Panc1 (cell line): ENCODE measurements around the gene RNF17. TPM values are rescaled to one million over a fixed set of nuclear protein-coding genes. Genes with fewer than 3 reads are reported as not detected.

Experiments used
- ATAC-seq: fragments of 200-7000 bp; cut with Tn5 transposase; 2 replicates; pipeline ENCODE4 v1.9.1; 2020; ENCODE audit warnings: mild to moderate bottlenecking, moderate library complexity
- BruUV-seq: library from RNA; stranded (reverse); fragments of 400-500 nt; replicated peaks from 2 replicates; lab custom pipeline; 2021; lab: Mats Ljungman, UMichigan
- CTCF ChIA-PET: fragments of 300-600 bp; sonication (Branson Sonifier 250); formaldehyde crosslinking; loops from one replicate; lab custom pipeline; 2022; ENCODE audit warnings: antibody characterized with exemption; lab: Charles Lee
- POLR2A ChIA-PET: fragments of 300-600 bp; sonication (Branson Sonifier 250); formaldehyde crosslinking; loops from one replicate; lab custom pipeline; 2022; ENCODE audit warnings: antibody characterized with exemption; lab: Charles Lee
- DNase-seq: peaks from one replicate; pipeline ENCODE4 v3.0.0-alpha.2; 2010; ENCODE audit warnings: low read depth, low spot score
- H3K27ac ChIP-seq: 2 replicates; pipeline ENCODE4 v1.5.1; 2011; ENCODE audit warnings: mild to moderate bottlenecking, low read length, inconsistent platforms
- H3K27me3 ChIP-seq: fragments of 200-500 bp; sonication (Bioruptor generic); 2 replicates; pipeline ENCODE4 v1.6.0; 2014; ENCODE audit warnings: low read length, inconsistent platforms; ENCODE audit not compliant: control insufficient read depth, insufficient read depth
- H3K36me3 ChIP-seq: fragments of 200-500 bp; sonication (Bioruptor generic); 2 replicates; pipeline ENCODE4 v1.5.1; 2014; ENCODE audit warnings: inconsistent platforms, mild to moderate bottlenecking, low read length, moderate library complexity; ENCODE audit not compliant: control insufficient read depth, insufficient read depth
- H3K4me1 ChIP-seq: 2 replicates; pipeline ENCODE4 v1.5.1; 2011; ENCODE audit warnings: inconsistent platforms, mild to moderate bottlenecking, low read length, moderate library complexity; ENCODE audit not compliant: control insufficient read depth, insufficient read depth
- H3K4me3 ChIP-seq, 2 experiments: 2 replicates each; pipeline ENCODE4 v1.5.1; 2011 to 2012; ENCODE audit warnings: low read depth in 2 of 2, low read length in 2 of 2, mild to moderate bottlenecking in 2 of 2, inconsistent platforms in 1 of 2, moderate library complexity in 1 of 2
- H3K9me3 ChIP-seq: fragments of 200-500 bp; sonication (Bioruptor generic); 2 replicates; pipeline ENCODE4 v1.5.1; 2014; ENCODE audit warnings: low read depth, mild to moderate bottlenecking, inconsistent platforms, low read length, moderate library complexity; ENCODE audit not compliant: control insufficient read depth, insufficient read depth
- CTCF ChIP-seq: fragments of 450-650 bp; IDR thresholded peaks from 2 replicates; pipeline ENCODE4 v1.5.1; 2017; ENCODE audit warnings: mild to moderate bottlenecking
- POLR2AphosphoS5 ChIP-seq: IDR thresholded peaks from 2 replicates; pipeline ENCODE4 v1.6.1; 2012; ENCODE audit warnings: mild to moderate bottlenecking, low read depth, low read length, moderate library complexity
- REST ChIP-seq, 2 experiments: IDR thresholded peaks; 2 replicates each; pipeline ENCODE4 v1.6.1; 2011 to 2012; ENCODE audit warnings: low read depth in 2 of 2, control low read depth in 1 of 2, low read length in 1 of 2, mild to moderate bottlenecking in 1 of 2, moderate library complexity in 1 of 2; ENCODE audit not compliant: insufficient read depth in 1 of 2
- SIN3A ChIP-seq: IDR thresholded peaks from 2 replicates; pipeline ENCODE4 v1.6.1; 2012; ENCODE audit warnings: low read depth, mild to moderate bottlenecking, low read length, moderate library complexity, borderline replicate concordance; ENCODE audit not compliant: insufficient read depth
- in situ Hi-C: cut with HindIII; loops from 2 replicates; pipeline ENCODE4 v1.10.0; 2016; ENCODE audit warnings: low sequenced_read_pairs, low pct_unique_long_range_greater_than_20kb
- intact Hi-C: fragments of 100-400 bp; cut with micrococcal nuclease; formaldehyde crosslinking; loops from one replicate; pipeline ENCODE4 v1.10.0; 2022; ENCODE audit not compliant: unreplicated experiment
- total RNA-seq: library from RNA; stranded (reverse); gene quantifications from one replicate; pipeline ENCODE4 v1.2.1, GENCODE V29; 2021; ENCODE audit not compliant: unreplicated experiment

Gene RNF17
- total RNA-seq, 1 experiment from 2014 or later, result not detected

GRCh38 chr13:24900507-24900906 lies 136.5 kb downstream of the RNF17 start:
- H3K36me3 ChIP-seq, result peaks cover 4% of the 10 kb centered on the region; the same call in 1 of the 2 replicates
- H3K4me1 ChIP-seq, result no peaks in the 10 kb centered on the region
- H3K27me3 ChIP-seq, result no peaks in the 10 kb centered on the region
- CTCF ChIA-PET, result no interaction called here
- intact Hi-C loops, result no loop called here
- no peak for DNase-seq
- no peak overlapping the region for H3K27ac ChIP-seq
- POLR2A ChIA-PET, result no interaction called here
- no peak for ATAC-seq
- no peaks in the 10 kb centered on the region for H3K9me3 ChIP-seq
- in situ Hi-C loops, result no loop called here
- H3K4me3 ChIP-seq, result no peak overlapping the region
- TF ChIP-seq SIN3A, result no peak
- no peak for TF ChIP-seq REST (IDR thresholded peaks at IDR 0.05; ENCODE audit: insufficient read depth in 1 of 2, low read depth in 2 of 2, low read length in 1 of 2)
- no TSS peak for BruUV-seq

- intact Hi-C loops (no loop called here), in situ Hi-C loops (no loop called here)
- DNase-seq (no peak), ATAC-seq (no peak)
- H3K27ac ChIP-seq, result no peak overlapping the region
- ChIA-PET CTCF (no interaction called here), POLR2A (no interaction called here)
- H3K4me1 ChIP-seq, result no peaks in the 10 kb centered on the region
- no peak for TF ChIP-seq POLR2AphosphoS5
- H3K36me3 ChIP-seq, result peaks cover 7% of the 10 kb centered on the region; the same call in 1 of the 2 replicates
- H3K27me3 ChIP-seq, result no peaks in the 10 kb centered on the region
- no TSS peak for BruUV-seq
- no peak overlapping the region for H3K4me3 ChIP-seq
- no peaks in the 10 kb centered on the region for H3K9me3 ChIP-seq
Observed at GRCh38 chr13:24905242-24905641, 141.3 kb downstream of the RNF17 start.

GRCh38 chr13:24906268-24906667 lies 142.3 kb downstream of the RNF17 start:
- ChIA-PET POLR2A (no interaction called here), CTCF (no interaction called here)
- Histone ChIP-seq H3K9me3 (no peaks in the 10 kb centered on the region), H3K27ac (no peak overlapping the region), H3K4me1 (no peaks in the 10 kb centered on the region), H3K27me3 (no peaks in the 10 kb centered on the region), H3K36me3 (peaks cover 7% of the 10 kb centered on the region; the same call in 1 of the 2 replicates), H3K4me3 (no peak overlapping the region)
- DNase-seq (no peak), ATAC-seq (no peak)
- TF ChIP-seq CTCF (no peak), POLR2AphosphoS5 (no peak), REST (IDR thresholded peaks at IDR 0.05; ENCODE audit: insufficient read depth in 1 of 2, low read depth in 2 of 2, low read length in 1 of 2) (no peak)
- BruUV-seq, result no TSS peak
- in situ Hi-C loops, result no loop called here
- intact Hi-C loops, result no loop called here
